Body of pancreas (tissue), 4 donors: ENCODE measurements around the gene ZBTB37. TPM values are rescaled to one million over a fixed set of nuclear protein-coding genes. Genes with fewer than 3 reads are reported as not detected.

Source experiments
- ATAC-seq: fragments of 150-250 bp; one replicate; pipeline ENCODE4 v1.9.1; 2016
- DNase-seq, 4 donors: peaks; one replicate each; pipeline ENCODE4 v3.0.0-alpha.2; 2019
- H3K27ac ChIP-seq, 4 donors: fragments of 200-600 bp; sonication (generic); 1 replicate in 3 of 4; 2 replicates in 1 of 4; pipeline versions ENCODE4 v1.5.1 to v1.6.1; 2016 to 2019; ENCODE audit warnings: mild to moderate bottlenecking in 1 of 4, mixed read lengths in 1 of 4, moderate library complexity in 1 of 4
- H3K27me3 ChIP-seq, 2 donors: fragments of 200-600 bp; sonication (generic); one replicate each; pipeline ENCODE4 v1.6.0; 2016; ENCODE audit warnings: mild to moderate bottlenecking in 1 of 2
- H3K36me3 ChIP-seq, 2 donors: fragments of 200-600 bp; sonication (generic); replicated peaks in 1 of 2; 2 replicates each; pipeline ENCODE4 v1.5.1; 2016; ENCODE audit warnings: low read depth in 2 of 2; ENCODE audit not compliant: insufficient read depth in 1 of 2
- H3K4me1 ChIP-seq: fragments of 200-600 bp; sonication (generic); one replicate; pipeline ENCODE4 v1.6.0; 2016
- H3K4me3 ChIP-seq, 2 donors: fragments of 200-600 bp; sonication (generic); 1 replicate in 1 of 2; 2 replicates in 1 of 2; pipeline ENCODE4 v1.5.1; 2016 to 2019
- H3K9me3 ChIP-seq, 3 donors: fragments of 200-600 bp; sonication (generic); 1 replicate in 2 of 3; 2 replicates in 1 of 3; pipeline ENCODE4 v1.5.1; 2016
- POLR2A ChIP-seq, 3 donors: fragments of 450-650 bp; IDR thresholded peaks; one replicate each; pipeline ENCODE4 v1.6.1; 2016; ENCODE audit warnings: antibody characterized with exemption in 3 of 3, mild to moderate bottlenecking in 2 of 3
- WGBS, 2 donors: methylation state at CpG; one replicate each; pipeline ENCODE4 v1.1.5; 2017; 5-methylcytosine and 5-hydroxymethylcytosine counted together
- intact Hi-C: fragments of 100-400 bp; cut with DNase I; formaldehyde crosslinking; loops from one replicate; pipeline ENCODE4 v1.15.1; 2023
- total RNA-seq, 2 donors: library from RNA; depleted of rRNA; stranded (reverse); fragments of >200 nt; gene quantifications; one replicate each; pipeline ENCODE4 v1.1.0, GENCODE V29; 2016
- TF ChIP-seq, protein P1 (sequence below), 7 experiments: fragments of 450-650 bp in 4 of 7; fragments of 200-600 bp in 3 of 7; sonication (generic) in 3 of 7; IDR thresholded peaks; one replicate each; pipeline ENCODE4 v1.5.1; 2016 to 2019; ENCODE audit warnings: antibody characterized with exemption in 7 of 7

Gene ZBTB37
- total RNA-seq, 2 donors from 2014 or later = 6.2 to 6.6 TPM

DNA sequence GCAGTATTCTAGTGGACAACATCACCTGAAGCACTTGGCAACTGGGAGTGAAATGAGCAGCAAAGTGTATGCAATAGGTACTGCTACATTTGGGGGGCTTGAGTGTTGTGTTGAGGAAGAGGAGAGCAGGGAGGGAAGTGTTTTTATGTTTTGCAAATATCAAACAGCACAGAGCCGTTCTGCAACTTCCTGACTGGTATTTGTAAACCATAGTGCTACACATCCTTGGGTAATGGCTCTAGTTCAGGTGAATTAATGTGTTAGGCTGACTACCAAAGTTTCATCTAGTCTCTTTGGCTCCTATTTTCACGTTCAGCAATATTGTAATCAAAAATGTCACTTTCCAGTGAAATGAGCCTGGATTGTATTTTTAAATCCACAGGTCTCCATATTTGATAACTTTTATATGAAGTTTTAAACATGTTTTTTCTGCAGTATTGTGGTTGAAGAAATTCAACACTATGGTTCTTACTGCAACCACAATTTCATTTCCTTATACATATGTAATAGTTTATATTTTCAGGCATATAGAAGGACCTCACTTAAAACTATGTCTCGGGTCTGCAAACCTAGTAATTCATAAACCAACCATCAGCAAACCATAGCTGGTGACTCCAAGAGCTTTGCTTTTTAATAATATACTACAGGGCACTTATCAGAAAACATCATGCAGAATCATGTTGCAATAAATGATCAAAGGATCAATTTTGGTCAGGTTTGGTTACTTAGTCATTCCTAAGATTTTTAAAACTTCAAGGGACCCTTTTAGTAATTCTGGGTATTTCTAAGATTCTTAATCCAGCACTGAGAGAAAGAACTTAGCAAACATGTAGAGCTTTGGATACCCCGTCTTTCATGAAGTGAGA lies 18.8 kb downstream of the ZBTB37 start:
- no peak for TF ChIP-seq POLR2A (IDR thresholded peaks at IDR 0.05)
- TF ChIP-seq, protein P1, sequence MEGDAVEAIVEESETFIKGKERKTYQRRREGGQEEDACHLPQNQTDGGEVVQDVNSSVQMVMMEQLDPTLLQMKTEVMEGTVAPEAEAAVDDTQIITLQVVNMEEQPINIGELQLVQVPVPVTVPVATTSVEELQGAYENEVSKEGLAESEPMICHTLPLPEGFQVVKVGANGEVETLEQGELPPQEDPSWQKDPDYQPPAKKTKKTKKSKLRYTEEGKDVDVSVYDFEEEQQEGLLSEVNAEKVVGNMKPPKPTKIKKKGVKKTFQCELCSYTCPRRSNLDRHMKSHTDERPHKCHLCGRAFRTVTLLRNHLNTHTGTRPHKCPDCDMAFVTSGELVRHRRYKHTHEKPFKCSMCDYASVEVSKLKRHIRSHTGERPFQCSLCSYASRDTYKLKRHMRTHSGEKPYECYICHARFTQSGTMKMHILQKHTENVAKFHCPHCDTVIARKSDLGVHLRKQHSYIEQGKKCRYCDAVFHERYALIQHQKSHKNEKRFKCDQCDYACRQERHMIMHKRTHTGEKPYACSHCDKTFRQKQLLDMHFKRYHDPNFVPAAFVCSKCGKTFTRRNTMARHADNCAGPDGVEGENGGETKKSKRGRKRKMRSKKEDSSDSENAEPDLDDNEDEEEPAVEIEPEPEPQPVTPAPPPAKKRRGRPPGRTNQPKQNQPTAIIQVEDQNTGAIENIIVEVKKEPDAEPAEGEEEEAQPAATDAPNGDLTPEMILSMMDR (IDR thresholded peaks at IDR 0.05) = no peak
- 74 to 89% methylated on average over 4 of the region's 4 CpGs for WGBS, 2 donors
- ATAC-seq (no peak), DNase-seq (no peak)
- H3K27ac ChIP-seq = no peak overlapping the region
- H3K36me3 ChIP-seq = no peaks in the 10 kb centered on the region
- H3K9me3 ChIP-seq = no peaks in the 10 kb centered on the region
- intact Hi-C loops = no loop called here
- no peak overlapping the region for H3K4me3 ChIP-seq
- no peaks in the 10 kb centered on the region for H3K4me1 ChIP-seq
- no peaks in the 10 kb centered on the region for H3K27me3 ChIP-seq

DNA sequence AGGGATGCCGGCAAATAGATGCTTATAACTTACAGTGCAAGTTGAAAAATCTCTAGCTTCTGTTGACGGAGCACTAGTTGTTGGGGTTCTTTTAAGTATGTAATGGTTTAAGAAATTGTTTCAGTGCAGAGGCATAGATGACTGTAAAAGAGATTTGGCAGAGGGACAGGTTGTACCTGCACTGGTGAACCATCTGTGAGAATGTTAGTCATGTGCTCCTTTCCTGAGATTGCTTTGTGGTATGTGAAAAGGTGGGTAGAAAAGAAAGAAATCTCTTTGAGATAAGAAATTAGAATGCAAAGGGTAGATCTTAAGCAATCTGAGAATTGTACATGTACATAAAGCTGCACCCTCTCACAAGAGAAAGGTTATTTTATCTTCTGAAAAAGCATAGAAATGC lies 19.4 kb downstream of the ZBTB37 start:
- Histone ChIP-seq H3K27me3 (no peaks in the 10 kb centered on the region), H3K36me3 (no peaks in the 10 kb centered on the region), H3K4me3 (no peak overlapping the region), H3K27ac (no peak overlapping the region), H3K9me3 (no peaks in the 10 kb centered on the region), H3K4me1 (no peaks in the 10 kb centered on the region)
- ATAC-seq (no peak), DNase-seq (no peak)
- TF ChIP-seq POLR2A (IDR thresholded peaks at IDR 0.05) = no peak
- TF ChIP-seq, protein P1 (IDR thresholded peaks at IDR 0.05) = no peak
- intact Hi-C loops = no loop called here
- 95 to 98% methylated on average over 2 of the region's 2 CpGs for WGBS, 2 donors

DNA sequence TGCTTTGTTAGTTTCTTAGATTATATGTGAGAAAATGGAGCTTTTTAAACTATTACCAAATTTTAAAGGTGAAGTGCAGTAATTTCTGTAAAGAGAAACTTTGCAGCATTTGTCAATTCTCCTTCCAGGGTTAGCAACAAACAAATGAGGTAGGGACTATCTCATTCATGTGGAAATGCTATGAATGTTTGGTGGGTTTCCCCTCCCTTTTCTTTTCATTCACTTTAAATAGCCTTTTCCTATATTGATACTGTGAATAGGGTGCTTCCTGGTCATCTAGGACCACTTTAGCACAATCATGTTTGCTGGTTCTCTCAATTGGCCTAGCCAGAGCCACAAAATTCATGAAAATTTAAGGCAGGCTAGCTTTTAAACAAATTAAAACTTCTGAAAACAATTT lies 20.6 kb downstream of the ZBTB37 start:
- H3K4me1 ChIP-seq = no peaks in the 10 kb centered on the region
- H3K36me3 ChIP-seq = no peaks in the 10 kb centered on the region
- TF ChIP-seq, protein P1 (IDR thresholded peaks at IDR 0.05) = no peak
- TF ChIP-seq POLR2A (IDR thresholded peaks at IDR 0.05) = no peak
- intact Hi-C loops = no loop called here
- H3K4me3 ChIP-seq = no peak overlapping the region
- no peak for ATAC-seq
- no peak for DNase-seq
- H3K9me3 ChIP-seq = no peaks in the 10 kb centered on the region
- no peaks in the 10 kb centered on the region for H3K27me3 ChIP-seq
- no peak overlapping the region for H3K27ac ChIP-seq

DNA sequence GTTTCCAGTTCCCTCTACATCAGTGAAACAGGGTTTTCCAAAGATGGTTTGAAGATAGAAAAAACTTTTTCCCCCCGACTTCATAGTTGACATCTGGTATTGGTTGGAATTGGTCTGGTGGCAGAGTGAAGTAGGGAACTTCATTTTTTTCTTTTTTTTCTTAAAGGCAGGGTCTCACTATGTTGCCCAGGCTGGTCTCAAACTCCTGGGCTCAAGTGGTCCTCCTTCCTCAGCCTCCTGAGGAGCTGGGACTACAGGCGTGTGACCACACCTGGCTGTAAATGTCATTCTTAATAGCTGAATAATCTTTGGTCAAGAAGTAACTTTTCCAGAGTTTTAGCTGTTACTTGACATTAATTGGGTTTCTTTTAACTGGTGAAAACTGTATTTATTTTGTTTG lies 21.7 kb downstream of the ZBTB37 start:
- H3K27me3 ChIP-seq = no peaks in the 10 kb centered on the region
- ATAC-seq (no peak), DNase-seq (no peak)
- no peak overlapping the region for H3K27ac ChIP-seq
- no peak for TF ChIP-seq POLR2A (IDR thresholded peaks at IDR 0.05)
- TF ChIP-seq, protein P1 (IDR thresholded peaks at IDR 0.05) = no peak
- intact Hi-C loops = no loop called here
- no peaks in the 10 kb centered on the region for H3K4me1 ChIP-seq
- 96% methylated on average over 2 of the region's 2 CpGs for WGBS, 2 donors
- no peaks in the 10 kb centered on the region for H3K36me3 ChIP-seq
- H3K4me3 ChIP-seq = no peak overlapping the region
- no peaks in the 10 kb centered on the region for H3K9me3 ChIP-seq

DNA sequence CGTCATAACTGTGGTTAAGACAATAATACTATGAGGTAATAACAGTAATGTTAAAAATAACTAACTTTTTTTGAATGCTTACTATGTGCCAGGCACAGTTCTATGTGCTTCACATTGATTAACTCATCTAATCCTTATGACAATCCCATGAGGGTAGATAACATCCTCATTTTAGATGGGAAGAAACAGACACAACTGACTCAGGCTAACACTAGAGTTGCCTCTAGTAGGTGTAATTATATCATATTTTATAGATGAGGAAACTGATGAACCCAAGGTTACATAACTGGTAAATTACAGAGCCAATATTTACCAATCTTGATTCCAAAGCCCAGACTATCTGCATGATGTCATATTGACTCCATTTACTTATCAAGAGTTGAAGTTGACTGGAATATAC lies 25.4 kb downstream of the ZBTB37 start:
- no peak for TF ChIP-seq POLR2A (IDR thresholded peaks at IDR 0.05)
- TF ChIP-seq, protein P1 (IDR thresholded peaks at IDR 0.05) = no peak
- Histone ChIP-seq H3K27ac (no peak overlapping the region), H3K36me3 (no peaks in the 10 kb centered on the region), H3K9me3 (no peaks in the 10 kb centered on the region), H3K27me3 (no peaks in the 10 kb centered on the region), H3K4me3 (no peak overlapping the region), H3K4me1 (peaks cover 10% of the 10 kb centered on the region)
- DNase-seq (no peak), ATAC-seq (no peak)
- intact Hi-C loops = no loop called here
- WGBS, 2 donors = 92 to 94% methylated on average over 1 of the region's 1 CpG
